ENCODE results near the gene TMEM219. TPM values are rescaled to one million over a fixed set of nuclear protein-coding genes. Genes with fewer than 3 reads are reported as not detected.
A peak's percentile ranks its signal among the peaks of the same experiment; 100 is the strongest.
"Not testable (repeated sequence)": the region's sequence is repeated elsewhere in the genome, so short reads cannot be mapped to it uniquely, and the experiment has no call there.

The TMEM219 gene
- polyA plus RNA-seq, 1 donor = 61.2 TPM

GRCh38 chr16:29951625-29952365, 10.1 kb upstream of the TMEM219 start:
- DNase-seq = no peak

- no peak for DNase-seq
These were observed 3.1 kb upstream of the TMEM219 start for GRCh38 chr16:29958756-29959155.

DNA sequence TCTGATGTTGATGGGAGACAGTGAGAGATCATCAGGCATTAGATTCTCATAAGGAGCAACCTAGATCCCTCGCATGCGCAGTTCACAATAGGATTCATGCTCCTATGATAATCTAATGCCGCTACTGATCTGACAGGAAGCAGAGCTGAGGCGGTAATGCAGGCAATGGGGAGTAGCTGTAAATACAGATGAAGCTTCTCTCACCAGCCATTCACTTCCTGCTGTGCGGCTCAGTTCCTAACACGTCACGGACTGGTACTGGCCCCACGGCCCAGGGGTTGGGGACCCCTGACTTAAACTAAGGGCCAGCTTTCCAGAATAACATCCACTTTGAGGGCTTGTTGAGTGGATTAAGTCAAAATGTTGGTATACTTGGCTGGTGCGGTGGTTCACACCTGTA, 2.6 kb upstream of the TMEM219 start:
- DNase-seq = no peak

GRCh38 chr16:29959821-29960220, 2.1 kb upstream of the TMEM219 start:
- DNase-seq = not testable (repeated sequence)

DNA sequence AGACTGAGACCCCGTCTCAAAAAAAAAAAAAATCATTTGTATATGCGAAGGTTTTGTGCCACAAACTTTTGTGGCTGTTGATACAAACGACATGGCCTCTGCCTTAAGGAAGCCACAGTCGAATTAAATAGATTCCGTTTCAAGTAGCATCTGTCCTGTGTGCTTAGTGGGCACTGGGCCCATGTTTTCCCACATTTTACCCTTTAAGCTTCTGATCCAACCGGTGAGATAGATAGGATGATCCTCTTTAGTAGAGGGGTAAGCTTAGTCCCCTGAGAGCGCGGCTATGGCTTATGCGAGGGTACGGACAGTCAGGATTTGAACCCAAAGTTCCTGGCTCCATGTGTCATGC, 776 bp upstream of the TMEM219 start:
- DNase-seq = no peak

GRCh38 chr16:29962344-29962994, 590 bp downstream of the TMEM219 start:
- DNase-seq = peak; percentile 52

DNA sequence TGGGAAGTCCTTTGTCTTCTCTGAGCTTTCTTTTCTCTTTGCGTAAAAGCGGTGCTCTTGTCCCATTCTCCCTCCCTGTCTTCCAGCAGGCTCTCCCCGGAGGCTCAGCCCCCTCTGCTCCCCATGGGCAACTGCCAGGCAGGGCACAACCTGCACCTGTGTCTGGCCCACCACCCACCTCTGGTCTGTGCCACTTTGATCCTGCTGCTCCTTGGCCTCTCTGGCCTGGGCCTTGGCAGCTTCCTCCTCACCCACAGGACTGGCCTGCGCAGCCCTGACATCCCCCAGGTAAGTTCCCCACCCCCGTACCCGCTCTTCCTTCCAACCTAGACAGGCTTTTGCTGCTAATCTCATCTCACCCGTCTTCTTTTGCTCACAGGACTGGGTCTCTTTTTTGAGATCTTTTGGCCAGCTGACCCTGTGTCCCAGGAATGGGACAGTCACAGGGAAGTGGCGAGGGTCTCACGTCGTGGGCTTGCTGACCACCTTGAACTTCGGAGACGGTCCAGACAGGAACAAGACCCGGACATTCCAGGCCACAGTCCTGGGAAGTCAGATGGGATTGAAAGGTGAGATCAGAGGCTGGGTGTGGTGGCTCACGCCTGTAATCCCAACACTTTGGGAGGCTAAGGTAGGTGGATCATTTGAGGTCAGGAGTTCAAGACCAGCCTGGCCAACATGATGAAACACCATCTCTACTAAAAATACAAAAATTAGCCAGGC, 1.3 kb downstream of the TMEM219 start:
- no peak for DNase-seq

- no peak for DNase-seq
These were observed 6.3 kb downstream of the TMEM219 start for GRCh38 chr16:29968205-29968604.

DNA sequence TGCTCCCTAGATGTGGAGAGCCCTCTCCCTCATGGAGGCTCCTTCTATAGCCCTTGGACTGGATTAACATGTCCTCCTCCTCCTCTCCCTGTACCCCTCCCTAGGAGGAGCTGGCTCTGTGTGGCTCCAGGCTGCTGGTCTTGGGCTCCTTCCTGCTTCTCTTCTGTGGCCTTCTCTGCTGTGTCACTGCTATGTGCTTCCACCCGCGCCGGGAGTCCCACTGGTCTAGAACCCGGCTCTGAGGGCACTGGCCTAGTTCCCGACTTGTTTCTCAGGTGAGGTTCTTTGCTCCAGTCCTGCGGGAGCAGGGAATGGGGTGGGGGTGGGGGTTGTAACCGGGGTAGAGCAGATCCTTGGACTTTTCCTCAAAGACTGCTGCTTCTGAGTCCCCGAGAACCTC, 9.4 kb downstream of the TMEM219 start:
- no peak for DNase-seq

- DNase-seq = no peak
These were observed 10.6 kb downstream of the TMEM219 start for GRCh38 chr16:29972500-29972899.

GRCh38 chr16:29972992-29973383, 11.1 kb downstream of the TMEM219 start:
- no peak for DNase-seq

GRCh38 chr16:29973384-29974246, 11.7 kb downstream of the TMEM219 start, which contains the start of gene TAOK2:
Gene TAOK2 (plus strand): TSS chr16:29973868. CDS start chr16:29977773, 3,905 bp downstream.
- peak; percentile 99 for DNase-seq

DNA sequence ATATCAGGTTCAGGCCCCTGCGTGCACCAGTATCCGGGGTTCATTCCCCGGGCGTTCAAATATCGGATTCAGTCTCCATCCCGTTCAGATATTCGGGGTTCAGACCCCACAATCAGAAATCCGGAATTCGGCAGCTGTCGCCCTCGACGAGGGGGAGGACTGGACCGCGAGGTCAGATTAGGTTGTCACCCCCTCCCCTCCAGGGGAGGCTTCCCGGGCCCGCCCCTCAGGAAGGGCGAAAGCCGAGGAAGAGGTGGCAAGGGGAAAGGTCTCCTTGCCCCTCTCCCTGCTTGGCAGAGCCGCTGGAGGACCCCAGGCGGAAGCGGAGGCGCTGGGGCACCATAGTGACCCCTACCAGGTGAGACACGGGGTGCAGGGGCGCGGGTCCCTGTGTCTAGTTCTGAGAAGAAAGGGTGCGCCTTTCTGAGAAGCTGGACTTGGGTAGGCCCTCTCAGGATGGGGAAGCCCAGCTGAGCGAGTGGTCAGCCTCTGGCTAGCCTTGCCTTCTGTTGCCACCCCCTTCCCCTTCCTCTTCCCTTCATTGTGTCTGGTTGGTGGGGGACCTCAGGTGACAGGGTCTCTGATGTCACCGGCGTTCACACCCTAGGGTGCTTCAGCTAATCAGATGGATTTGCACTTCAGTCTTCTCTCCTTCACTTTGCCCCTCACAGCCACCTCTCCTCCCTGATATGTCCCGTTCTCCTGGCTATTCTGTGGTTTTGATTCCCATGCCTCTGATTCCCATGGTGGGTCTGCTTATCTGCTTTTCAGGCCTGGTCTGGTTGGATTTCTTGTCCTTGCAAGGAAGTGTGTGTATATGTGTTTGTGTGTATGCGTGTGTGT, 12.6 kb downstream of the TMEM219 start:
- peak; percentile 29 for DNase-seq

DNA sequence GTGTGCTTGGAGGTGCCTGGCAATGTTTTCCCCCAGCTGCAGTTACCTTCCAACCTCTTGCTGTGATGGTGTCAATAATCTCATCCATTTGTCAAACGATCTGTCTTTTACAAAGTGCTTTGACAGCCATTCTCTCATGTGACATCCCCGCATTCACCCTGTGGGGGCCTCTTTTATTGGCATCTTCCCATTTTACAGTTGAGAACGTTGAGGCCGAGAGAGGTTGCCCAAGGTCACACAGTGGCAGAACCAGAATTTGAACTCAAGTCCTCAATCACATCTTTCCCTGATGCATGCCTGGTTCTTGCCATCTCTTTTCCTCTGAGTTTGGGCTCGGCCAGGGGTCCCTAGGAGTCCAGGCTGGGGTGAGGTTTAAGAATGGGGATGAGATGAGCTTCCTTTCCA, 13.3 kb downstream of the TMEM219 start:
- no peak for DNase-seq

DNA sequence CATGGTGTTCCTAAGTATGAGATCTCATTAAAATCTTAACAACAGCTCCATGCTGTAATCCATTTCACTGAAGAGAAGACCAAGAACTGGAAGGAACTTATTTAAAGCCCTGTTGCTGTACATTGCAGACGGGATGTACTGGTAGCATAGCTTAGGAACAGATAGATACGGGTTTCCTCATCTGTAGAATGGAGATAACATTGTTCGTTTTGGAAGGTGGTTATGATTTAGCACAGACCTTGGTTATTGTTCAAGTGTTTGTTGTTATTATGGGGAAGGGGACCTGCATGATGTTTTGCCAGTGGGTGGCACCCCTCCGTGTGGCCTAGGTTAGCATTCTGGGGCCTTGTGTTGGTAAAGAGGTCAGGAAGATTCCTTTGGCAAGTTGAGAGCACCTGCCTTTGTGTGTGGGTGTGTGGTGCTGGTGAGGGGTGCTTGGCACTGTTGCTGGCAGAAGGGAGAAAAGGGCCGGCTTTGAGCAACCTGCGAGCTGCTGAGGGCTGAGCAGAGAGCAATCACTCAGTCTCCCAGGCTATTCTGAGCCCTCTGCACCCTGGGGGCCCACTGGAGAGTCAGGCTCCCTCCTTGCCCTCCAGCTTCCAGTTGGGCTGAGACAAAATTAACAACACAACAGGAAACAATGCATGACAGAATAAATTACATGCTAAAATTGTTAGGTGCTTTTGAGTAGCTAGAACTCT, 14.1 kb downstream of the TMEM219 start:
- DNase-seq = no peak

DNA sequence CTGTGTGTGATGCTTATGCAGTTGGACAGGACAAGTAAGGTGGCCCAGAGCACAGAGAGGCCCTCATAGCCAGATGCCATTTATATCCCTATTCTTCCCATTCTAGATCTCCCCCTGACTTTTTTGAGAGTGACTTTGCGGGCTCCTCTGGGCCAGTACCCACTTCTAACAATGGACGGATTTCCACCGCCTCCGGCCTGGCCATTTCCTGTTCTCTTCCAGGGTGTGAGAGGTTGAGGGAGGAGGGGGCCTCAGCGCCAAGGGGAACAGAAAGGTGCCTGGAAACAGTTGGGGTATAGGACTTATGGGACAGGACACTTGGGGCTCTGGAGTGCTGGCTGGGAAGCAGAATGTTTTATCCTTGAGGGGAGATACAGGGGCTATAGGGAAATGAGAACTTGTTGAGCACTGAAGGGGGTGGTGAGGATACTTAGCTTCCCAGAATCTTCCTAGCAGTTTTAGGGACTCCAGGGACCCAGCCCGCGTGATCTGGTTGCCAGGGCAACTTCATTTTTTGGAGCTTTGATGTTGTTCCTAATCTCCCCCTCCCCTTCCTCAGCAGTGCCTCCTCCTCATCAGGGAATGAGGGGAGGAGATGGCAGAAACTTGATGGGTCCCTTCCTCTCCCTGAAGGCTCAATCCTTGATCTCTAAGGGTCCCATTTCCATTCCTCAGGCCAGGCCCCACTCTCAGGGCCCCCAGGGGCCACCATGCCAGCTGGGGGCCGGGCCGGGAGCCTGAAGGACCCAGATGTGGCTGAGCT, 15.4 kb downstream of the TMEM219 start:
- no peak for DNase-seq

- no peak for DNase-seq
These were observed 16.2 kb downstream of the TMEM219 start for GRCh38 chr16:29978081-29978480.

DNA sequence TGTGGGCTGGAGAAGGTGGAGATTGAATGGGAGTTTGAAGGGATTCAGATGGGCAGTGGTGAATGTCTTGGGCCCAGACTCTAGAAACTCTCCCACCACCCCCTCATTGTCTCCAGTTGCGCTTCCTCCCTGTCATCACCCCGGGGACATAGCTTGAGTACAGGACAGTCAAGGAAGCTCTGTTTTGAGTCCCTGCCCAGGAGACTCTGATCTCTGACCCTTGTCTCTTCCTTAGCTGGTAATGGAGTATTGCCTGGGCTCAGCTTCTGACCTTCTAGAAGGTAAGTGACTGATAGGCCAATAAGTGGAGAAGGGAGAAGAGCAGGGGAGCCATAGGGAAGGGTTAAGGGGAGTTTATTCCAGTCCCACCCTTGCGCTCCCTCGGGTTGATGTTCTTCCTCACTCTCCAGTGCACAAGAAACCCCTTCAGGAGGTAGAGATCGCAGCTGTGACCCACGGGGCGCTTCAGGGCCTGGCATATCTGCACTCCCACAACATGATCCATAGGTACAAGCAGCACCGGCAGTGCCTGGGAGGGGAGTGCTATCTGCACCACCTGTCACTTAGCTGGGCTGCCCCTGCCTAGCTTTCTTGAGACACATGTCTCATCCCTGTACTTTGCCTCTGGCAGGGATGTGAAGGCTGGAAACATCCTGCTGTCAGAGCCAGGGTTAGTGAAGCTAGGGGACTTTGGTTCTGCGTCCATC, 16.8 kb downstream of the TMEM219 start:
- DNase-seq = no peak

All from hindlimb muscle (tissue), 1 donor.